Endothelial cell (in vitro differentiated cells): ENCODE measurements around the gene DUOX2. TPM values are rescaled to one million over a fixed set of nuclear protein-coding genes. Genes with fewer than 3 reads are reported as not detected.
"Not testable (repeated sequence)": the region's sequence is repeated elsewhere in the genome, so short reads cannot be mapped to it uniquely, and the experiment has no call there.

Source experiments
- DNase-seq: peaks from one replicate; pipeline ENCODE4 v3.0.0; 2021; ENCODE audit warnings: low spot score
- H3K27ac Mint-ChIP-seq: one replicate; pipeline ENCODE4 v1.8.0; 2021; ENCODE audit warnings: mixed read lengths, inconsistent platforms; ENCODE audit not compliant: unreplicated experiment
- H3K27me3 Mint-ChIP-seq: one replicate; pipeline ENCODE4 v1.8.0; 2021; ENCODE audit warnings: mild to moderate bottlenecking, moderate library complexity, mixed read lengths, inconsistent platforms; ENCODE audit not compliant: unreplicated experiment
- H3K36me3 Mint-ChIP-seq: one replicate; pipeline ENCODE4 v1.8.0; 2021; ENCODE audit warnings: mild to moderate bottlenecking, low read depth, mixed read lengths, inconsistent platforms; ENCODE audit not compliant: unreplicated experiment
- H3K4me1 Mint-ChIP-seq: one replicate; pipeline ENCODE4 v1.8.0; 2021; ENCODE audit warnings: mild to moderate bottlenecking, mixed read lengths, inconsistent platforms; ENCODE audit not compliant: unreplicated experiment
- H3K4me3 Mint-ChIP-seq: one replicate; pipeline ENCODE4 v1.8.0; 2021; ENCODE audit warnings: mild to moderate bottlenecking, mixed read lengths, inconsistent platforms; ENCODE audit not compliant: unreplicated experiment
- H3K9me3 Mint-ChIP-seq: one replicate; pipeline ENCODE4 v1.8.0; 2021; ENCODE audit warnings: mixed read lengths, inconsistent platforms; ENCODE audit not compliant: unreplicated experiment
- total RNA-seq: library from RNA; stranded (reverse); fragmentation: NEBNext Ultra II Directional; extraction: Animal tissue kit (Norgen Biotek cat#: 25700); gene quantifications from one replicate; pipeline ENCODE4 v1.2.1, GENCODE V29; 2021; ENCODE audit not compliant: unreplicated experiment
- TF ChIP-seq, protein P1 (sequence below): fragments of 200-600 bp; sonication (generic); IDR thresholded peaks from one replicate; pipeline ENCODE4 v1.5.0; 2021; ENCODE audit warnings: antibody characterized with exemption; ENCODE audit not compliant: unreplicated experiment

DUOX2 gene
- total RNA-seq, 1 donor from 2014 or later = 1.2 TPM

DNA sequence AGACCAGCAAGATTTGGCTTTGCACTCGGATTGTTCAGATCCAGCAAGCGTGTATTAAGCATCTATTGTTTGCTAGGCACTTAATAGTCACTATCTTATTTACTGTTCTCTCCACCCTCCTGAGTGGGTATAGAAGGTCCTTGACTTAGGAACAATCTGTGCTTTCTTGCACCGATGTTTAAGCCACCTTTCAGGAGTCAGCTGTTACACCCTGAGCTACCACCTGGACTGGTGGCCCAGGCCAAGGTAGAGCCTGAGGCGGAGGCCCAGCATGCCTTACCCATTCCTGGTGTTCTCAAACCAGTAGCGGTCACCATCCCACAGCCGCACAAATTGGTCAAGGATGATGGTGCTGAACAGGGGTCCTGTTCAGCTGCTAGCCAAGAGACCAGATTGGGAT is 25.8 kb upstream of the DUOX2 start:
- no peak for DNase-seq
- H3K4me3 Mint-ChIP-seq = no peak overlapping the region
- no peaks in the 10 kb centered on the region for H3K36me3 Mint-ChIP-seq
- peaks cover 6% of the 10 kb centered on the region for H3K4me1 Mint-ChIP-seq
- H3K27ac Mint-ChIP-seq = no peak overlapping the region
- TF ChIP-seq, protein P1, sequence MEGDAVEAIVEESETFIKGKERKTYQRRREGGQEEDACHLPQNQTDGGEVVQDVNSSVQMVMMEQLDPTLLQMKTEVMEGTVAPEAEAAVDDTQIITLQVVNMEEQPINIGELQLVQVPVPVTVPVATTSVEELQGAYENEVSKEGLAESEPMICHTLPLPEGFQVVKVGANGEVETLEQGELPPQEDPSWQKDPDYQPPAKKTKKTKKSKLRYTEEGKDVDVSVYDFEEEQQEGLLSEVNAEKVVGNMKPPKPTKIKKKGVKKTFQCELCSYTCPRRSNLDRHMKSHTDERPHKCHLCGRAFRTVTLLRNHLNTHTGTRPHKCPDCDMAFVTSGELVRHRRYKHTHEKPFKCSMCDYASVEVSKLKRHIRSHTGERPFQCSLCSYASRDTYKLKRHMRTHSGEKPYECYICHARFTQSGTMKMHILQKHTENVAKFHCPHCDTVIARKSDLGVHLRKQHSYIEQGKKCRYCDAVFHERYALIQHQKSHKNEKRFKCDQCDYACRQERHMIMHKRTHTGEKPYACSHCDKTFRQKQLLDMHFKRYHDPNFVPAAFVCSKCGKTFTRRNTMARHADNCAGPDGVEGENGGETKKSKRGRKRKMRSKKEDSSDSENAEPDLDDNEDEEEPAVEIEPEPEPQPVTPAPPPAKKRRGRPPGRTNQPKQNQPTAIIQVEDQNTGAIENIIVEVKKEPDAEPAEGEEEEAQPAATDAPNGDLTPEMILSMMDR = no peak
- H3K9me3 Mint-ChIP-seq = no peaks in the 10 kb centered on the region
- peaks cover 10% of the 10 kb centered on the region for H3K27me3 Mint-ChIP-seq

DNA sequence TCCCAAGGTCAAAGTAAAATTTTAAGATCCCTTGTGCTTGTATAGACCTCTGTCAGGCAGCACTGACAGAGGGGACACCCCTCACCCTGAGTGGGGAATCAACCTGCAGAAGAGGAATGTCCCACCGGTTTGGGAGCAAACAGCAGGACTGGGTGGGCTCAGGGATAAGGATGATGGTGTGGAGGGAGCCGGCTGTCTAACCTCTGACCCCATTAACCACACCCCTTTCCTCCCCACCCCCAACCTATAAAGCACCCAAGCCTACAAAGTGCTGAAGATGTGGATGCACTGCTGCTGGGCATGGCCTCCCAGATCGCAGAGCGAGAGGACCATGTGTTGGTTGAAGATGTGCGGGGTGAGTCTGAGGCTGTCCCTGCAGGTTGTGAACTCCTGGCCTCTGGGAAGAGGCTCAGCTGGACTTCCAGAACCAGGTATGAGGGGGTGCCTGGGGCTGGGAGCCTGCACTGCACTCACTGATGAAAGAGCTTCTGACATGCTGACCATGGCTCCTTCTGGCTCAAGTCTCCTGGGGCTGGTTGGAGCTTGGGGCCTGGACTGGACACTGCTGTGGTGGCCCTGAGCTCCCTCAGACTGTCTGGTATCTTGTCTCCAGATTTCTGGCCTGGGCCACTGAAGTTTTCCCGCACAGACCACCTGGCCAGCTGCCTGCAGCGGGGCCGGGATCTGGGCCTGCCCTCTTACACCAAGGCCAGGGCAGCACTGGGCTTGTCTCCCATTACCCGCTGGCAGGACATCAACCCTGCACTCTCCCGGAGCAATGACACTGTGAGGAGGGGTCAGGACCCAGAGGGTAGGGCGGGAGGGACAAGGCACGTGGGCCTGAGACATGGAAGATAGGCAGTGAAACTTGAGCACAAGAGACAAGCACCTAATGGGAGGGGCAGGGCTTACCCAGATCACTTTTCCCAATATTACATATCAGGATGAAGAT is 25.1 kb upstream of the DUOX2 start:
- peaks cover 12% of the 10 kb centered on the region for H3K27me3 Mint-ChIP-seq
- H3K27ac Mint-ChIP-seq = no peak overlapping the region
- H3K36me3 Mint-ChIP-seq = no peaks in the 10 kb centered on the region
- H3K9me3 Mint-ChIP-seq = no peaks in the 10 kb centered on the region
- no peak for DNase-seq
- TF ChIP-seq, protein P1 = no peak
- no peak overlapping the region for H3K4me3 Mint-ChIP-seq
- peaks cover 5% of the 10 kb centered on the region for H3K4me1 Mint-ChIP-seq

DNA sequence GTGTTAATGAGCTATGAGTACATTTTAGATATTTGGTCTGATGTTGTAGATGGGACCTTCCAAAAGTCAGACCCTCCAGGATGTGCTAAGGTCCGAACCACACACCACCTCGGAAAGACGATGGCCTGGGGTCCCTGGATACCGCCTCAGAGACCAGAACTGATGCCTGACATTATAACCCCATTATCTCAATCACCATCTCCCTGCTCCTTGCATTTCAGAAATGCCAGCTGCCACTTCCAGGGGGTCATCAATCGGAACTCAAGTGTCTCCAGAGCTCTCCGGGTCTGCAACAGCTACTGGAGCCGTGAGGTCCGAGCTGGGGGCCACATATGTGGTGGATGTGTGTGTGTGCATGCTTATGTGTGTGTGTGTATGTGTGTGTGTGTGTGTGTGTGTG is 23.7 kb upstream of the DUOX2 start:
- no peak overlapping the region for H3K4me3 Mint-ChIP-seq
- TF ChIP-seq, protein P1 = no peak
- peaks cover 5% of the 10 kb centered on the region for H3K4me1 Mint-ChIP-seq
- H3K9me3 Mint-ChIP-seq = no peaks in the 10 kb centered on the region
- H3K27ac Mint-ChIP-seq = no peak overlapping the region
- peaks cover 22% of the 10 kb centered on the region for H3K27me3 Mint-ChIP-seq
- no peaks in the 10 kb centered on the region for H3K36me3 Mint-ChIP-seq
- no peak for DNase-seq

DNA sequence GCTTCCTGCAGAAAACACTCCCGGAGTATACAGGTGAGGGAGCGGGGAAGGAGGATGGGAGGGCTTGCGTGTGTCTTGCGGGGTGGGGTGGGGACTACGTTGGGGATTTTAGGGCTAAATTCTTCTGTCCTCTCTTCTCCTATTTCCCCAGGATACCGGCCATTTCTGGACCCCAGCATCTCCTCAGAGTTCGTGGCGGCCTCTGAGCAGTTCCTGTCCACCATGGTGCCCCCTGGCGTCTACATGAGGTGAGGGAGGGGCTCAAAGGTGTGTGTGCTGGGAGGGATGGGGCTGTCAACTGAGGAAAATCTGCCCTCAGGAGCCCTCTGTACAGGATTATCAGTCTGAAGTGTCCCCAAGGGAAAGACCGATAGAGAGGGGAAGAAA is 22.4 kb upstream of the DUOX2 start:
- DNase-seq = peak; percentile 44
- Mint-ChIP-seq H3K27ac (no peak overlapping the region), H3K4me3 (no peak overlapping the region), H3K4me1 (peaks cover 5% of the 10 kb centered on the region), H3K27me3 (peaks cover 28% of the 10 kb centered on the region), H3K9me3 (no peaks in the 10 kb centered on the region), H3K36me3 (peaks cover 6% of the 10 kb centered on the region)
- TF ChIP-seq, protein P1 = peak; percentile 25

DNA sequence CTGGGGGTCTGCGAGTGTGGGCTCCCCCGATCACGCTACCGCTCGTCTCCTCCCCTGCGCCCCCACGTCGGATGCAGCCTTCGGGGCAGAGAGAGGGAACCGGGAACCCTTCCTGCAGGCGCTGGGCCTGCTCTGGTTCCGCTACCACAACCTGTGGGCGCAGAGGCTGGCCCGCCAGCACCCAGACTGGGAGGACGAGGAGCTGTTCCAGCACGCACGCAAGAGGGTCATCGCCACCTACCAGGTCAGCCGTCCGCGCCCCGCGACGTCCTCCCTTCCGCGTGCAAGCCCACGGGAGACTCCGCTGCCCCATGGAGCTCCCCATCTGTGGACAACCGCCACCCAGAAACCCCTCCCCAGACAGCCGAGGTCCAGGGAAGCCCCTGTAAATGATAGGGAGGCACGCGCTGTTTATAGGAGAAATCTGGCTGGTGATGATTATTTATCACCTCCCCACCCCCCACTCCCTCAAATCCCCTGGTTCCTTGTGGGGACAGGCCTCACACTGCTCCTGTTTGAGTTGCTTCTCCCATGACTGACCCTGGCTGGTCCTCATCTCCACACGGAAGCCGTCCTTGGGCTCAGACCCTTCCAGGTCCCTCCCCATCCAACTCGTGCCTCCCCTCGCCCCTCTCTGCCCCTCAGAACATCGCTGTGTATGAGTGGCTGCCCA is 21.9 kb upstream of the DUOX2 start:
- not testable (repeated sequence) for H3K27ac Mint-ChIP-seq, H3K36me3 Mint-ChIP-seq, H3K9me3 Mint-ChIP-seq, H3K4me1 Mint-ChIP-seq, DNase-seq, H3K4me3 Mint-ChIP-seq
- H3K27me3 Mint-ChIP-seq = peaks cover 31% of the 10 kb centered on the region
